Activated naive CD8-positive, alpha-beta T cell treated with anti-CD3 and anti-CD28 coated beads for 36 hours (primary cell): ENCODE data around the gene GRB7. TPM values are rescaled to one million over a fixed set of nuclear protein-coding genes. Genes with fewer than 3 reads are reported as not detected.
"Not testable (repeated sequence)": the region's sequence is repeated elsewhere in the genome, so short reads cannot be mapped to it uniquely, and the experiment has no call there.

Experiments used
- DNase-seq: peaks from one replicate; pipeline ENCODE4 v3.0.0; 2021
- H3K27ac Mint-ChIP-seq: one replicate; pipeline ENCODE4 v1.8.0; 2022; ENCODE audit warnings: mild to moderate bottlenecking, moderate library complexity, mixed read lengths
- H3K27me3 Mint-ChIP-seq: one replicate; pipeline ENCODE4 v1.8.0; 2022; ENCODE audit warnings: mild to moderate bottlenecking, mixed read lengths
- H3K36me3 Mint-ChIP-seq: one replicate; pipeline ENCODE4 v1.8.0; 2021; ENCODE audit warnings: mild to moderate bottlenecking, mixed read lengths
- H3K4me1 Mint-ChIP-seq: one replicate; pipeline ENCODE4 v1.8.0; 2021; ENCODE audit warnings: mixed read lengths
- H3K4me3 Mint-ChIP-seq: one replicate; pipeline ENCODE4 v1.8.0; 2022; ENCODE audit warnings: mild to moderate bottlenecking, moderate library complexity, mixed read lengths
- H3K9me3 Mint-ChIP-seq: one replicate; pipeline ENCODE4 v1.8.0; 2022; ENCODE audit warnings: mixed read lengths
- total RNA-seq, 2 experiments: library from RNA; stranded (reverse); gene quantifications; one replicate each; pipeline ENCODE4 v1.2.3, GENCODE V29; 2021

The GRB7 gene
- total RNA-seq, 2 experiments from 2014 or later = 0.60 to 0.84 TPM

GRCh38 chr17:39737206-39737759 lies 455 bp upstream of the GRB7 start:
- Mint-ChIP-seq H3K9me3 (no peaks in the 10 kb centered on the region), H3K27me3 (peaks cover 29% of the 10 kb centered on the region), H3K36me3 (no peaks in the 10 kb centered on the region), H3K4me3 (no peak overlapping the region), H3K27ac (no peak overlapping the region), H3K4me1 (peaks cover 17% of the 10 kb centered on the region)
- no peak for DNase-seq

- Mint-ChIP-seq H3K27ac (peak overlapping the region; percentile 74), H3K4me3 (peak overlapping the region; percentile 79), H3K36me3 (no peaks in the 10 kb centered on the region), H3K27me3 (peaks cover 29% of the 10 kb centered on the region), H3K9me3 (no peaks in the 10 kb centered on the region), H3K4me1 (peaks cover 17% of the 10 kb centered on the region)
- DNase-seq = peak; percentile 73
These were observed 797 bp downstream of the GRB7 start for GRCh38 chr17:39738568-39738901.

- H3K36me3 Mint-ChIP-seq = no peaks in the 10 kb centered on the region
- no peaks in the 10 kb centered on the region for H3K9me3 Mint-ChIP-seq
- H3K4me3 Mint-ChIP-seq = peak overlapping the region; percentile 10
- peaks cover 17% of the 10 kb centered on the region for H3K4me1 Mint-ChIP-seq
- no peak for DNase-seq
- H3K27ac Mint-ChIP-seq = no peak overlapping the region
- peaks cover 29% of the 10 kb centered on the region for H3K27me3 Mint-ChIP-seq
These were observed 1.5 kb downstream of the GRB7 start for GRCh38 chr17:39738983-39739884.

DNA sequence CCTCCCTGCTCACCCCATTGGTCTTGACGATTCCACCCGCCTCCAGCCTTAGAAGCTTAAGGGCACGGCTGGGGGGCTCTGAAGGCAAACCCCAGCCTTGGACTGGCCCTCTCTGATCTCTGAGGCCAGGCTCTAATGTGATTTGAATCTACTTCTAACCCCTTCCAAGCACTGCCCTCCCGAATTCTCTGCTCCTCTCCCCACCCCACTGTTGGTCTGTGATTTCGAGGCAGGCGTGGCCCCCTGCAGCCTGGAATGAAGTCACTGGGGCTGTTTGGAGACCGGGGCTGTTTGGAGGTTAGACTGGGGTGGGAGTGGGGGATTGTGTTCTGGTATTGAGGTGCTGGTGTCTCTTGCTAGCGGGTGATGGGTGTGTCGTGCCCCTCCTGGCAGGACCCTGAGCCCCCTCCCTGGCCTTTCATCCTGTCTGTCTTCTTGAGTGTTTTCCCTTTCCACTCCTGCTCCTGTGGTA lies 2.2 kb downstream of the GRB7 start:
- H3K4me1 Mint-ChIP-seq = peaks cover 17% of the 10 kb centered on the region
- no peaks in the 10 kb centered on the region for H3K9me3 Mint-ChIP-seq
- H3K4me3 Mint-ChIP-seq = no peak overlapping the region
- no peak for DNase-seq
- no peak overlapping the region for H3K27ac Mint-ChIP-seq
- no peaks in the 10 kb centered on the region for H3K36me3 Mint-ChIP-seq
- H3K27me3 Mint-ChIP-seq = peaks cover 29% of the 10 kb centered on the region

DNA sequence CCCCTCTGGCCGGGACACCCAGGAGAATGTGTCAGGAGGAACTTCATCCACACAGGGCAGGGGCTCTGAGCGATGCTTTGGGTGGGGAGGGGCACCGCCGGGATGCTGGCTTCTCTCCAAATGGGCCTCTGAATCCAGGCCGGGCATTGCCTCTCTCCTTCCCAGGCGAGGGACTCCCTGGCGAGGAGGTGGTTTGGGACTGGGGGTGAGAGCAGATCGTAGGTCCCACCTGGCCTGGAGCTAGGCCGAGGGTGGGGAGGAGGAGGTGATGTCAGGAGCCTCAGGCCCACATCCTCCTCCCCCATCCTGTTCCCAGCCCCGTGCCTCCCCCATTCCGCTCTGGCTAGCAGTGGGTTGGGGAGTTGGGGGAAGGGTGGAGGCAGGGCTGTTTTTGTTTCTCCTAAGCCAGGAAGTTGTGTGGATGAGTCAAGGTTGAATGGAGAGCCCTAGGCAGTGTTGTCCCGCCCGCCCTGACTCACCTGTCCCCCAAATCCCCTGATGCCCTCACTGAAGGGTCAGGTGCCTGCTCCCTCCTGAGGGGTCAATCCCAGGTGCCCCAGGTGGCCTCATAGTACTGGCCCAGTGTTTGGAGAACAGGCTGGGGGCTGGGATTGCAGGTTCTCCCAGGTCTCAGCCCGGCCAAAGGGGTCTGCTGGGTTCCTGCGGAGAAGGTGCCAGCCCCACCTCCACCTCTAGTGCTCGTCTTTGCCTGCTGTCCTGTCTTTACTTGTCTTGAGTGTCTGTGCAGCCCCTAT lies 2.8 kb downstream of the GRB7 start:
- peaks cover 29% of the 10 kb centered on the region for H3K27me3 Mint-ChIP-seq
- H3K36me3 Mint-ChIP-seq = no peaks in the 10 kb centered on the region
- no peak for DNase-seq
- no peak overlapping the region for H3K4me3 Mint-ChIP-seq
- no peak overlapping the region for H3K27ac Mint-ChIP-seq
- no peaks in the 10 kb centered on the region for H3K9me3 Mint-ChIP-seq
- H3K4me1 Mint-ChIP-seq = peaks cover 17% of the 10 kb centered on the region

- Mint-ChIP-seq H3K36me3 (no peaks in the 10 kb centered on the region), H3K4me3 (no peak overlapping the region), H3K4me1 (peaks cover 17% of the 10 kb centered on the region), H3K27ac (no peak overlapping the region), H3K9me3 (no peaks in the 10 kb centered on the region), H3K27me3 (peaks cover 25% of the 10 kb centered on the region)
- no peak for DNase-seq
These were observed 4.6 kb downstream of the GRB7 start for GRCh38 chr17:39742126-39742855.

GRCh38 chr17:39742856-39743436 lies 5.2 kb downstream of the GRB7 start:
- no peaks in the 10 kb centered on the region for H3K36me3 Mint-ChIP-seq
- no peak for DNase-seq
- H3K27me3 Mint-ChIP-seq = peaks cover 21% of the 10 kb centered on the region
- no peak overlapping the region for H3K4me3 Mint-ChIP-seq
- H3K27ac Mint-ChIP-seq = no peak overlapping the region
- peaks cover 17% of the 10 kb centered on the region for H3K4me1 Mint-ChIP-seq
- H3K9me3 Mint-ChIP-seq = no peaks in the 10 kb centered on the region

GRCh38 chr17:39744075-39744835 lies 6.5 kb downstream of the GRB7 start:
- H3K4me3 Mint-ChIP-seq = no peak overlapping the region
- no peaks in the 10 kb centered on the region for H3K9me3 Mint-ChIP-seq

DNA sequence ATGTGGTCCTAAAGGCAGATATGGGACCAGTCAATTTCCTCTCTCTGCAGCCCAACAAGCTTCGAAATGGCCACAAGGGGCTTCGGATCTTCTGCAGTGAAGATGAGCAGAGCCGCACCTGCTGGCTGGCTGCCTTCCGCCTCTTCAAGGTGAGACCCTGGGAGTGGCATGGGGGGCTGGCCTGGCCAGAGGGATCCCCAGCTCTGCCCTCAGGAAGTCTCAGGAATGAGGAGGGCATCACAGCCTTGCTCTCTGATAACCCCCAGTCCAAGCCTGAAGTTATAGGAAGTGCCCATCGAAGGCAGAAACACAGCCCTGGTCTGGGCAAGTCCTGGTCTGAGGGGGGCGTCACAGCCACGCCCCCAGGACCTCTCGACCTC lies 7.1 kb downstream of the GRB7 start:
- Mint-ChIP-seq H3K27ac (no peak overlapping the region), H3K4me3 (no peak overlapping the region), H3K4me1 (peaks cover 8% of the 10 kb centered on the region), H3K27me3 (peaks cover 8% of the 10 kb centered on the region), H3K9me3 (no peaks in the 10 kb centered on the region), H3K36me3 (no peaks in the 10 kb centered on the region)
- no peak for DNase-seq

More at GRCh38 chr17:39744075-39744835, 6.5 kb downstream of the GRB7 start:
- no peak for DNase-seq
- Mint-ChIP-seq H3K4me1 (peaks cover 9% of the 10 kb centered on the region), H3K27ac (no peak overlapping the region), H3K36me3 (no peaks in the 10 kb centered on the region), H3K27me3 (peaks cover 12% of the 10 kb centered on the region)

DNA sequence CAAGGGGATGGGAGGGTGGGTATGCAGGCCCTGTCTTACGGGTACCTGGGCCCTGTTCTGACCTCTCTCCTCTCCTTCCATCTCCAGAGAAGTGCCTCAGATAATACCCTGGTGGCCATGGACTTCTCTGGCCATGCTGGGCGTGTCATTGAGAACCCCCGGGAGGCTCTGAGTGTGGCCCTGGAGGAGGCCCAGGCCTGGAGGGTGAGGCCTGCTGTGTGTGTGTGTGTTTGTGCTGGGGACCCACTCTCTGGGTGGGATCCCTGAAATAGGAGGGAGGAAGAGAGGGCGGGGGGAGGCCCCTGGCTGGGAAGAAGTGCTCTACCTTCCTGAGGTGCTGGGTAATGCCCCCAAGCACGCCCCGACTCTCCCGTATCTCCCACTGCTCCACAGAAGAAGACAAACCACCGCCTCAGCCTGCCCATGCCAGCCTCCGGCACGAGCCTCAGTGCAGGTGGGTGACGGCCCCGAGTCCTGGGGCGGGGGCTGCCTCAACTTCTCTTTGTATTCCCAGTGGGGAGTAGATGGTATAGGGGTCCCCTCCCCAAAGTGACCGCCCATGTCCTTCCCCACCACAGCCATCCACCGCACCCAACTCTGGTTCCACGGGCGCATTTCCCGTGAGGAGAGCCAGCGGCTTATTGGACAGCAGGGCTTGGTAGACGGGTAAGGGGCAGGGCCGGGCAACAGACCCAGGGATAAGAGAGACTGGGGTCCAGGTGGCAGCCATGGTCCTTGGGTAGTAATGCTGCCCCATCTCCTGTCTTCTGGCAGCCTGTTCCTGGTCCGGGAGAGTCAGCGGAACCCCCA lies 7.8 kb downstream of the GRB7 start:
- Mint-ChIP-seq H3K27ac (no peak overlapping the region), H3K4me1 (peaks cover under 1% of the 10 kb centered on the region), H3K4me3 (no peak overlapping the region), H3K27me3 (peaks cover 1% of the 10 kb centered on the region), H3K9me3 (no peaks in the 10 kb centered on the region), H3K36me3 (no peaks in the 10 kb centered on the region)
- no peak for DNase-seq

DNA sequence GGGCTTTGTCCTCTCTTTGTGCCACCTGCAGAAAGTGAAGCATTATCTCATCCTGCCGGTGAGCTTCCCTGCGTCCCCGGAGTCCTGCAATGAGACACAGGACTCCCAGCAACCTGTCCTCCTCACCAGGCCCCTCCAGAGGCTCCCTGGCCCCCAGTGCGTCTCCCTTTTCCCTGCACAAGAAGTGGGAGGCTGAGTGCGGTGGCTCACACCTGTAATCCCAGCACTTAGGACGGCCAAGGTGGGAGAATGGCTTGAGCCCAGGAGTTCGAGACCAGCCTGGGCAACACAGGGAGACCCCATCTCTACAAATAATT lies 8.4 kb downstream of the GRB7 start:
- no peak overlapping the region for H3K27ac Mint-ChIP-seq
- H3K27me3 Mint-ChIP-seq = no peaks in the 10 kb centered on the region
- no peak overlapping the region for H3K4me3 Mint-ChIP-seq
- no peaks in the 10 kb centered on the region for H3K36me3 Mint-ChIP-seq
- no peaks in the 10 kb centered on the region for H3K9me3 Mint-ChIP-seq
- no peak for DNase-seq
- H3K4me1 Mint-ChIP-seq = no peaks in the 10 kb centered on the region

- no peaks in the 10 kb centered on the region for H3K9me3 Mint-ChIP-seq
- H3K27ac Mint-ChIP-seq = no peak overlapping the region
- H3K27me3 Mint-ChIP-seq = no peaks in the 10 kb centered on the region
- H3K4me3 Mint-ChIP-seq = no peak overlapping the region
- H3K36me3 Mint-ChIP-seq = no peaks in the 10 kb centered on the region
- peaks cover 11% of the 10 kb centered on the region for H3K4me1 Mint-ChIP-seq
- DNase-seq = no peak
These were observed 10.0 kb downstream of the GRB7 start for GRCh38 chr17:39747745-39748144.

DNA sequence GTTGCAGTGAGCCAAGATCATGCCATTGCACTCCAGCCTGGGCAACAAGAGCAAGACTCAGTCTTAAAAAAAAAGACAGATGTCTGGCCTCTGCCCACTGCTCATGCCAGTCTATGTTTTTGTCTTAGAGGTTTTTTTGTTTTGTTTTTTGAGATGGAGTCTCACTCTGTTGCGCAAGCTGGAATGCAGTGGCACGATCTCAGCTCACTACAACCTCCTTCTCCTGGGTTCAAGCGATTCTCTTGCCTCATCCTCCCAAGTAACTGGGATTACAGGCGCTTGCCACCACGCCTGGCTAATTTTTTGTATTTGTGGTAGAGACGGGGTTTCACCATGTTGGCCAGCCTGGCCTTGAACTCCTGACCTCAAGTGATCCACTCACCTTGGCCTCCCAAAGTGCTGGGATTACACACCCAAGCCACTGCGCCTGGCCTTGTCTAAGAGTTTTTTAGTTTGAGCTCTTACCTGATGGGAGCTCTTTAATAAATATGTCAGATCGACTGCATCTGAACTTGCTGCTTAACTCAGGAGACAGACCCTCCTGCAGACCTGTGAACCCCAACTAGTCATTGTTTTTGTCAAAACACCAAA lies 10.8 kb downstream of the GRB7 start:
- not testable (repeated sequence) for H3K27ac Mint-ChIP-seq

More for the DNA sequence above, 10.8 kb downstream of the GRB7 start:
- not testable (repeated sequence) for H3K4me3 Mint-ChIP-seq, H3K9me3 Mint-ChIP-seq, DNase-seq, H3K27me3 Mint-ChIP-seq, H3K36me3 Mint-ChIP-seq
- H3K4me1 Mint-ChIP-seq = peaks cover 18% of the 10 kb centered on the region
